ENCODE measurements around the gene PSMA5. TPM values are rescaled to one million over a fixed set of nuclear protein-coding genes. Genes with fewer than 3 reads are reported as not detected.

Gene PSMA5
- total RNA-seq, 2 experiments from 2014 or later: 53.3 to 152 TPM

- BruUV-seq (replicated peaks): no TSS peak
- ChIA-PET POLR2A (no interaction called here), CTCF (ENCODE audit: unreplicated experiment) (no interaction called here)
- no peak overlapping the region for H3K27ac ChIP-seq (ENCODE audit: low read depth, low read length, poor library complexity, severe bottlenecking)
- H3K4me2 ChIP-seq (ENCODE audit: low read length): no peak overlapping the region
- intact Hi-C loops (cut with micrococcal nuclease; ENCODE audit: unreplicated experiment): no loop called here
- H3K79me2 ChIP-seq (ENCODE audit: insufficient read depth, low read depth, low read length): peaks cover 7% of the 10 kb centered on the region; the same call in 1 of the 2 replicates
- TF ChIP-seq CTCF (conservative IDR thresholded peaks at IDR 0.05; ENCODE audit: low read length) (no peak), EZH2phosphoT487 (IDR thresholded peaks at IDR 0.05; ENCODE audit: borderline replicate concordance, low read depth, low read length) (no peak)
- H3K36me3 ChIP-seq (ENCODE audit: insufficient read depth, low read length): peaks cover 50% of the 10 kb centered on the region
- no peaks in the 10 kb centered on the region for H3K9me2 ChIP-seq (ENCODE audit: insufficient read depth, low read length)
- no peak overlapping the region for H3K4me3 ChIP-seq (ENCODE audit: low read depth, low read length, poor library complexity, severe bottlenecking)
- no peak overlapping the region for H2AFZ ChIP-seq (ENCODE audit: low read length)
- H4K20me1 ChIP-seq (ENCODE audit: insufficient read depth, low read length): no peaks in the 10 kb centered on the region
- peaks cover 36% of the 10 kb centered on the region for H3K4me1 ChIP-seq (ENCODE audit: insufficient read depth, low read length, poor library complexity, severe bottlenecking)
- no peaks in the 10 kb centered on the region for H3K9me3 ChIP-seq (ENCODE audit: low read length)
- DNase-seq (ENCODE audit: low spot score): no peak
Observed at GRCh38 chr1:109367626-109368025, 58.6 kb downstream of the PSMA5 start.

GRCh38 chr1:109365642-109366204, 60.5 kb downstream of the PSMA5 start:
- intact Hi-C loops (cut with micrococcal nuclease; ENCODE audit: unreplicated experiment): no loop called here
- Histone ChIP-seq H3K9me3 (ENCODE audit: low read length) (no peaks in the 10 kb centered on the region), H3K9me2 (ENCODE audit: insufficient read depth, low read length) (no peaks in the 10 kb centered on the region), H3K36me3 (ENCODE audit: insufficient read depth, low read length) (peaks cover 45% of the 10 kb centered on the region), H2AFZ (ENCODE audit: low read length) (no peak overlapping the region), H4K20me1 (ENCODE audit: insufficient read depth, low read length) (no peaks in the 10 kb centered on the region), H3K4me1 (ENCODE audit: insufficient read depth, low read length, poor library complexity, severe bottlenecking) (peaks cover 41% of the 10 kb centered on the region), H3K79me2 (ENCODE audit: insufficient read depth, low read depth, low read length) (peaks cover 4% of the 10 kb centered on the region; the same call in 1 of the 2 replicates), H3K27ac (ENCODE audit: low read depth, low read length, poor library complexity, severe bottlenecking) (no peak overlapping the region), H3K4me2 (ENCODE audit: low read length) (no peak overlapping the region), H3K4me3 (ENCODE audit: low read depth, low read length, poor library complexity, severe bottlenecking) (no peak overlapping the region)
- TF ChIP-seq CTCF (conservative IDR thresholded peaks at IDR 0.05; ENCODE audit: low read length) (no peak), EZH2phosphoT487 (IDR thresholded peaks at IDR 0.05; ENCODE audit: borderline replicate concordance, low read depth, low read length) (no peak)
- no peak for DNase-seq (ENCODE audit: low spot score)
- ChIA-PET POLR2A (interaction anchor here (0.6 kb wide), 1 partner anchor 202 kb away, joined by 3 read pairs; no protein-coding TSS in a partner anchor), CTCF (ENCODE audit: unreplicated experiment) (no interaction called here)
- no TSS peak for BruUV-seq (replicated peaks)

- ChIA-PET CTCF (ENCODE audit: unreplicated experiment) (no interaction called here), POLR2A (interaction anchor here (0.8 to 1.6 kb wide), 3 partner anchors 9 to 54 kb away, joined by 3 to 7 read pairs (median 3); no protein-coding TSS in a partner anchor)
- no peaks in the 10 kb centered on the region for H3K9me3 ChIP-seq (ENCODE audit: low read length)
- TF ChIP-seq EZH2phosphoT487 (IDR thresholded peaks at IDR 0.05; ENCODE audit: borderline replicate concordance, low read depth, low read length) (no peak), CTCF (conservative IDR thresholded peaks at IDR 0.05; ENCODE audit: low read length) (no peak)
- H3K9me2 ChIP-seq (ENCODE audit: insufficient read depth, low read length): no peaks in the 10 kb centered on the region
- H3K27ac ChIP-seq (ENCODE audit: low read depth, low read length, poor library complexity, severe bottlenecking): no peak overlapping the region
- H3K4me1 ChIP-seq (ENCODE audit: insufficient read depth, low read length, poor library complexity, severe bottlenecking): peaks cover 37% of the 10 kb centered on the region
- 0 out of 2 replicates have a peak overlapping the region, but pooled peaks have one; percentile 37 for H3K4me2 ChIP-seq (ENCODE audit: low read length)
- no peaks in the 10 kb centered on the region for H3K79me2 ChIP-seq (ENCODE audit: insufficient read depth, low read depth, low read length)
- no peak overlapping the region for H2AFZ ChIP-seq (ENCODE audit: low read length)
- H4K20me1 ChIP-seq (ENCODE audit: insufficient read depth, low read length): no peaks in the 10 kb centered on the region
- BruUV-seq (replicated peaks): no TSS peak
- peaks cover 25% of the 10 kb centered on the region for H3K36me3 ChIP-seq (ENCODE audit: insufficient read depth, low read length)
- no peak for DNase-seq (ENCODE audit: low spot score)
- intact Hi-C loops (cut with micrococcal nuclease; ENCODE audit: unreplicated experiment): no loop called here
- no peak overlapping the region for H3K4me3 ChIP-seq (ENCODE audit: low read depth, low read length, poor library complexity, severe bottlenecking)
Observed at GRCh38 chr1:109361649-109362048, 64.6 kb downstream of the PSMA5 start.

Data from OCI-LY7 (cell line).